HepG2 (cell line): Measurements from ENCODE around the gene CLASP2. TPM values are rescaled to one million over a fixed set of nuclear protein-coding genes. Genes with fewer than 3 reads are reported as not detected.
A peak's percentile ranks its signal among the peaks of the same experiment; 100 is the strongest.

Source experiments
- MAFG ChIP-seq: sonication (generic); formaldehyde crosslinking; IDR thresholded peaks from 2 replicates; pipeline ENCODE4 v1.5.1; 2020; ENCODE audit warnings: mild to moderate bottlenecking, missing genetic modification reagents
- MED1 ChIP-seq: sonication (generic); formaldehyde crosslinking; IDR thresholded peaks from 2 replicates; pipeline ENCODE4 v1.4.0; 2020; ENCODE audit warnings: missing genetic modification reagents
- SMYD3 ChIP-seq: sonication (generic); formaldehyde crosslinking; IDR thresholded peaks from 2 replicates; pipeline ENCODE4 v1.8.1; 2023; ENCODE audit warnings: mild to moderate bottlenecking, missing genetic modification reagents
- SOX6 ChIP-seq, 2 experiments: fragments of 450-650 bp in 1 of 2; sonication (generic) in 1 of 2; formaldehyde crosslinking in 1 of 2; IDR thresholded peaks; 2 replicates each; pipeline versions ENCODE4 v1.4.0 to v1.6.1; 2017 to 2020; ENCODE audit warnings: antibody characterized with exemption in 1 of 2, mild to moderate bottlenecking in 1 of 2, missing genetic modification reagents in 1 of 2
- STAG1 ChIP-seq: sonication (generic); formaldehyde crosslinking; IDR thresholded peaks from 2 replicates; pipeline ENCODE4 v1.4.0; 2020; ENCODE audit warnings: missing genetic modification reagents
- TCF12 ChIP-seq, 2 experiments: fragments of 450-650 bp in 1 of 2; sonication (generic) in 1 of 2; formaldehyde crosslinking in 1 of 2; IDR thresholded peaks; 2 replicates each; pipeline versions ENCODE4 v1.6.1 to v1.8.0; 2017 to 2022; ENCODE audit warnings: antibody characterized with exemption in 1 of 2, mild to moderate bottlenecking in 1 of 2, missing genetic modification reagents in 1 of 2, moderate library complexity in 1 of 2
- ZMYM3 ChIP-seq: sonication (generic); formaldehyde crosslinking; IDR thresholded peaks from 2 replicates; pipeline ENCODE4 v1.5.1; 2020; ENCODE audit warnings: mild to moderate bottlenecking, missing genetic modification reagents
- ZMYM4 ChIP-seq: sonication (generic); formaldehyde crosslinking; IDR thresholded peaks from 2 replicates; pipeline ENCODE4 v1.8.1; 2023; ENCODE audit warnings: mild to moderate bottlenecking, missing genetic modification reagents
- ZNF318 ChIP-seq: sonication (generic); formaldehyde crosslinking; IDR thresholded peaks from 2 replicates; pipeline ENCODE4 v1.4.0; 2020; ENCODE audit warnings: mild to moderate bottlenecking, missing genetic modification reagents
- ZNF543 ChIP-seq: sonication (generic); formaldehyde crosslinking; IDR thresholded peaks from 2 replicates; pipeline ENCODE4 v1.4.0; 2020; ENCODE audit warnings: mild to moderate bottlenecking, missing genetic modification reagents
- ZNF703 ChIP-seq: sonication (generic); formaldehyde crosslinking; IDR thresholded peaks from 2 replicates; pipeline ENCODE4 v1.5.1; 2020; ENCODE audit warnings: missing genetic modification reagents, mild to moderate bottlenecking, moderate library complexity, borderline replicate concordance
- ZNF713 ChIP-seq: sonication (generic); formaldehyde crosslinking; IDR thresholded peaks from 2 replicates; pipeline ENCODE4 v1.4.0; 2020; ENCODE audit warnings: mild to moderate bottlenecking, missing genetic modification reagents
- ZNF772 ChIP-seq: sonication (generic); formaldehyde crosslinking; IDR thresholded peaks from 2 replicates; pipeline ENCODE4 v1.5.0; 2020; ENCODE audit warnings: mild to moderate bottlenecking, missing genetic modification reagents
- ZSCAN25 ChIP-seq: sonication (generic); formaldehyde crosslinking; IDR thresholded peaks from 2 replicates; pipeline ENCODE4 v1.8.0; 2022; ENCODE audit warnings: mild to moderate bottlenecking, missing genetic modification reagents
- polyA plus RNA-seq, 8 experiments: library from polyadenylated mRNA; depleted of rRNA in 3 of 8; stranded (reverse) in 7 of 8; unstranded in 1 of 8; fragments of >200 nt; fragmentation: Illumina TruSeq in 4 of 8; extraction: Trizol in 4 of 8; gene quantifications; 2 replicates each; pipeline versions ENCODE4 v1.2.1 to v1.2.3, GENCODE V29; 2011 to 2016; ENCODE audit warnings: low read depth in 4 of 8, missing spikeins in 1 of 8, mixed read lengths in 1 of 8; ENCODE audit not compliant: insufficient read depth in 1 of 8
- total RNA-seq, 5 experiments: library from RNA; depleted of rRNA; stranded (reverse); fragments of >200 nt; fragmentation: Illumina TruSeq; extraction: Trizol; gene quantifications; 2 replicates each; pipeline ENCODE4 v1.2.3, GENCODE V29; 2016; ENCODE audit warnings: low read depth in 1 of 5
- TF ChIP-seq, protein P1 (sequence below): sonication (generic); formaldehyde crosslinking; IDR thresholded peaks from 2 replicates; pipeline ENCODE4 v1.9.0; 2021; ENCODE audit warnings: missing genetic modification reagents, borderline replicate concordance
- TF ChIP-seq, protein P2 (sequence below): sonication (generic); formaldehyde crosslinking; IDR thresholded peaks from 2 replicates; pipeline ENCODE4 v1.8.0; 2022; ENCODE audit warnings: missing genetic modification reagents, mild to moderate bottlenecking, moderate library complexity, borderline replicate concordance

CLASP2 gene
- total and polyA plus RNA-seq, 2 of the 13 experiments (the other 11 are each of a cell fraction or from before 2014, with no cell fraction given): 15.7 to 34.8 TPM

DNA sequence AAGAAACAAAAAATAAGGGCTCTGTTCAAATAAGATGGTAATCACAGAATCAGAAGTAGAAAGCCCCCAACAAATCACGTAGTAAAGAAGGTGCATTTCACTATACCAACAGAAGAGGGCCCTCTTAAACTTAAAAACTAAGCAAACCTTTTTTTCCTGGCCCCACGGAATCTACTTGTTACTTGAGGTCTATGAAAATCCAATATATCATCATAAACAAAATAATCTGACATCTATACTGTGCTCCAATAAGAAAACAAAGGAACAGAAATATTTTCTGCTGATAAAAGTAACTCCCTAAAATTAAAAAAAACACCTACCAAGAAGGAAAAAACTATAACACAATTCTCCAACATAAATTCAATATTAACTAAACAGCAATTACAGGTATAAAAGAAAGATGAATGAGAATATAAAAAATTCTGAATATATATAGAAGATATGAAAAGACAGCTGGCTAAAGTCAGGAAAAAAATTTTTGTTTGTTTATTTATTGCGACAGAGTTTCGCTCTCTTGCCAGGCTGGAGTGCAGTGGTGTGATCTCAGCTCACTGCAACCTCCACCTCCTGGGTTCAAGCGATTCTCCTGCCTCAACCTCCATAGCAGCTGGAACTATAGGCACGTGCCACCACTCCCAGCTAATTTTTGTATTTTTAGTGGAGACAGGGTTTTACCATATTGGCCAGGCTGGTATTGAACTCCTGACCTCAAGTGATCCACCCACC is 81.8 kb downstream of the CLASP2 start (continued):
- TF ChIP-seq STAG1 (peak; percentile 71), MAFG (CRISPR knock-in tag) (no peak), ZNF703 (CRISPR knock-in tag) (no peak), ZMYM3 (peak; percentile 56; the same call in 1 of the 2 replicates), TCF12 (IDR thresholded peaks at IDR 0.05) (no peak), TCF12 (CRISPR knock-in tag; IDR thresholded peaks at IDR 0.05) (no peak), ZNF772 (CRISPR knock-in tag) (no peak), ZNF713 (CRISPR knock-in tag) (no peak), MED1 (CRISPR knock-in tag) (no peak), SOX6 (IDR thresholded peaks at IDR 0.05) (no peak), SOX6 (CRISPR knock-in tag; IDR thresholded peaks at IDR 0.05) (0 out of 2 replicates have a peak, but pooled peaks have one; percentile 32), ZSCAN25 (CRISPR knock-in tag) (no peak), ZMYM4 (0 out of 2 replicates have a peak, but pooled peaks have one; percentile 24), ZNF318 (CRISPR knock-in tag) (no peak), ZNF543 (CRISPR knock-in tag) (no peak), SMYD3 (CRISPR knock-in tag) (no peak)
- TF ChIP-seq, protein P1, sequence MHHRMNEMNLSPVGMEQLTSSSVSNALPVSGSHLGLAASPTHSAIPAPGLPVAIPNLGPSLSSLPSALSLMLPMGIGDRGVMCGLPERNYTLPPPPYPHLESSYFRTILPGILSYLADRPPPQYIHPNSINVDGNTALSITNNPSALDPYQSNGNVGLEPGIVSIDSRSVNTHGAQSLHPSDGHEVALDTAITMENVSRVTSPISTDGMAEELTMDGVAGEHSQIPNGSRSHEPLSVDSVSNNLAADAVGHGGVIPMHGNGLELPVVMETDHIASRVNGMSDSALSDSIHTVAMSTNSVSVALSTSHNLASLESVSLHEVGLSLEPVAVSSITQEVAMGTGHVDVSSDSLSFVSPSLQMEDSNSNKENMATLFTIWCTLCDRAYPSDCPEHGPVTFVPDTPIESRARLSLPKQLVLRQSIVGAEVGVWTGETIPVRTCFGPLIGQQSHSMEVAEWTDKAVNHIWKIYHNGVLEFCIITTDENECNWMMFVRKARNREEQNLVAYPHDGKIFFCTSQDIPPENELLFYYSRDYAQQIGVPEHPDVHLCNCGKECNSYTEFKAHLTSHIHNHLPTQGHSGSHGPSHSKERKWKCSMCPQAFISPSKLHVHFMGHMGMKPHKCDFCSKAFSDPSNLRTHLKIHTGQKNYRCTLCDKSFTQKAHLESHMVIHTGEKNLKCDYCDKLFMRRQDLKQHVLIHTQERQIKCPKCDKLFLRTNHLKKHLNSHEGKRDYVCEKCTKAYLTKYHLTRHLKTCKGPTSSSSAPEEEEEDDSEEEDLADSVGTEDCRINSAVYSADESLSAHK: no peak
- TF ChIP-seq, protein P2, sequence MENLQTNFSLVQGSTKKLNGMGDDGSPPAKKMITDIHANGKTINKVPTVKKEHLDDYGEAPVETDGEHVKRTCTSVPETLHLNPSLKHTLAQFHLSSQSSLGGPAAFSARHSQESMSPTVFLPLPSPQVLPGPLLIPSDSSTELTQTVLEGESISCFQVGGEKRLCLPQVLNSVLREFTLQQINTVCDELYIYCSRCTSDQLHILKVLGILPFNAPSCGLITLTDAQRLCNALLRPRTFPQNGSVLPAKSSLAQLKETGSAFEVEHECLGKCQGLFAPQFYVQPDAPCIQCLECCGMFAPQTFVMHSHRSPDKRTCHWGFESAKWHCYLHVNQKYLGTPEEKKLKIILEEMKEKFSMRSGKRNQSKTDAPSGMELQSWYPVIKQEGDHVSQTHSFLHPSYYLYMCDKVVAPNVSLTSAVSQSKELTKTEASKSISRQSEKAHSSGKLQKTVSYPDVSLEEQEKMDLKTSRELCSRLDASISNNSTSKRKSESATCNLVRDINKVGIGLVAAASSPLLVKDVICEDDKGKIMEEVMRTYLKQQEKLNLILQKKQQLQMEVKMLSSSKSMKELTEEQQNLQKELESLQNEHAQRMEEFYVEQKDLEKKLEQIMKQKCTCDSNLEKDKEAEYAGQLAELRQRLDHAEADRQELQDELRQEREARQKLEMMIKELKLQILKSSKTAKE (CRISPR knock-in tag): no peak
